Endothelial cell of umbilical vein (primary cell): ENCODE measurements around the gene CALHM5. TPM values are rescaled to one million over a fixed set of nuclear protein-coding genes. Genes with fewer than 3 reads are reported as not detected.

Experiments used
- BruUV-seq: library from RNA; stranded (reverse); fragments of 400-500 nt; replicated peaks from 2 replicates; lab custom pipeline; 2021; lab: Mats Ljungman, UMichigan
- CTCF ChIA-PET: fragments of 300-600, 350-600 bp; sonication (Branson Sonifier 250); formaldehyde crosslinking; loops from one replicate; lab custom pipeline; 2021; ENCODE audit warnings: antibody characterized with exemption, inconsistent platforms; lab: Charles Lee
- POLR2A ChIA-PET: fragments of 300-600, 350-600 bp; sonication (Branson Sonifier 250); formaldehyde crosslinking; loops from one replicate; lab custom pipeline; 2021; ENCODE audit warnings: antibody characterized with exemption, inconsistent platforms; lab: Charles Lee
- DNase-seq: peaks from one replicate; pipeline ENCODE4 v3.0.0-alpha.2; 2011; ENCODE audit warnings: low read depth, low spot score
- FAIRE-seq: peaks from 2 replicates; lab custom pipeline; 2011; peaks lifted over from hg19 to GRCh38; lab: Jason Lieb, UNC
- H2AFZ ChIP-seq: 2 replicates; pipeline ENCODE4 v1.6.0; 2012; ENCODE audit warnings: low read depth, low read length, control low read depth, inconsistent platforms
- H3K27ac ChIP-seq: 2 replicates; pipeline ENCODE4 v1.5.1; 2011; ENCODE audit warnings: low read depth, mild to moderate bottlenecking, control low read depth, low read length, moderate library complexity; ENCODE audit not compliant: insufficient read depth
- H3K27me3 ChIP-seq, 2 experiments: 2 replicates each; pipeline versions ENCODE4 v1.6.0 to v1.6.1; 2011; ENCODE audit warnings: low read length in 2 of 2, mixed read lengths in 1 of 2; ENCODE audit not compliant: control insufficient read depth in 2 of 2, insufficient read depth in 2 of 2
- H3K36me3 ChIP-seq, 2 experiments: 2 replicates in 1 of 2; 3 replicates in 1 of 2; pipeline ENCODE4 v1.5.1; 2011; ENCODE audit warnings: low read length in 2 of 2, mild to moderate bottlenecking in 1 of 2, moderate library complexity in 1 of 2; ENCODE audit not compliant: control insufficient read depth in 2 of 2, insufficient read depth in 2 of 2; ENCODE audit errors: extremely low read depth in 1 of 2
- H3K4me1 ChIP-seq: 3 replicates; pipeline ENCODE4 v1.5.1; 2011; ENCODE audit warnings: mild to moderate bottlenecking, low read length; ENCODE audit not compliant: control insufficient read depth, insufficient read depth; ENCODE audit errors: extremely low read depth
- H3K4me2 ChIP-seq: 2 replicates; pipeline ENCODE4 v1.6.1; 2011; ENCODE audit warnings: low read length, control low read depth, mixed read lengths; ENCODE audit not compliant: insufficient read depth
- H3K4me3 ChIP-seq, 3 experiments: fragments of 200-600 bp in 1 of 3; sonication (generic), shearing (Covaris generic) in 1 of 3; replicated peaks in 1 of 3; 2 replicates each; pipeline ENCODE4 v1.5.1; 2011 to 2016; ENCODE audit warnings: control low read depth in 3 of 3, low read length in 3 of 3, mild to moderate bottlenecking in 2 of 3, inconsistent platforms in 1 of 3, low read depth in 1 of 3, moderate library complexity in 1 of 3; ENCODE audit not compliant: insufficient read depth in 1 of 3
- H3K79me2 ChIP-seq: 2 replicates; pipeline ENCODE4 v1.6.0; 2012; ENCODE audit warnings: low read length, inconsistent platforms; ENCODE audit not compliant: control insufficient read depth, insufficient read depth
- H3K9ac ChIP-seq: replicated peaks from 2 replicates; pipeline ENCODE3; 2011; ENCODE audit warnings: low read length, control low read depth; ENCODE audit not compliant: insufficient read depth; ENCODE audit errors: extremely low read depth
- H3K9me1 ChIP-seq: replicated peaks from 3 replicates; pipeline ENCODE4 v1.6.0; 2011; ENCODE audit warnings: mild to moderate bottlenecking, low read length; ENCODE audit not compliant: control insufficient read depth, insufficient read depth; ENCODE audit errors: extremely low read depth
- H3K9me3 ChIP-seq: replicated peaks from 2 replicates; pipeline ENCODE4 v1.5.1; 2012; ENCODE audit warnings: low read length, inconsistent platforms; ENCODE audit not compliant: control insufficient read depth, insufficient read depth
- H4K20me1 ChIP-seq: replicated peaks from 2 replicates; pipeline ENCODE3; 2011; ENCODE audit warnings: mild to moderate bottlenecking, low read length; ENCODE audit not compliant: control insufficient read depth, insufficient read depth; ENCODE audit errors: extremely low read depth
- CTCF ChIP-seq, 2 donors: IDR thresholded peaks; 1 replicate in 1 of 2; 2 replicates in 1 of 2; pipeline ENCODE4 v1.5.1; 2011; ENCODE audit warnings: low read length in 2 of 2, mild to moderate bottlenecking in 2 of 2, moderate library complexity in 2 of 2, control low read depth in 1 of 2, inconsistent platforms in 1 of 2, low read depth in 1 of 2; ENCODE audit not compliant: insufficient read depth in 1 of 2; ENCODE audit errors: extremely low read depth in 1 of 2
- EZH2 ChIP-seq: IDR thresholded peaks from 2 replicates; pipeline ENCODE4 v1.6.1; 2012; ENCODE audit warnings: borderline replicate concordance, low read depth, mild to moderate bottlenecking, moderate library complexity, low read length, inconsistent platforms; ENCODE audit not compliant: severe bottlenecking
- FOS ChIP-seq: IDR thresholded peaks from 2 replicates; pipeline ENCODE4 v1.6.1; 2011; ENCODE audit warnings: mild to moderate bottlenecking, low read length, moderate library complexity, borderline replicate concordance; ENCODE audit not compliant: insufficient read depth
- GATA2 ChIP-seq: IDR thresholded peaks from 2 replicates; pipeline ENCODE4 v1.7.0; 2011; ENCODE audit warnings: low read depth, mild to moderate bottlenecking, moderate library complexity, mixed read lengths, low read length; ENCODE audit not compliant: insufficient read length, insufficient read depth
- JUN ChIP-seq: IDR thresholded peaks from 2 replicates; pipeline ENCODE4 v1.6.1; 2011; ENCODE audit warnings: borderline replicate concordance, low read depth; ENCODE audit not compliant: insufficient read length, insufficient read depth
- MAX ChIP-seq: IDR thresholded peaks from 2 replicates; pipeline ENCODE4 v1.6.1; 2011; ENCODE audit not compliant: insufficient read depth, insufficient read length
- MYC ChIP-seq: IDR thresholded peaks from one replicate; pipeline ENCODE4 v1.6.1; 2011; ENCODE audit warnings: mild to moderate bottlenecking, low read depth, low read length
- POLR2A ChIP-seq: IDR thresholded peaks from 2 replicates; pipeline ENCODE4 v1.6.1; 2012; ENCODE audit warnings: low read depth, mild to moderate bottlenecking, control low read depth, low read length
- POLR2AphosphoS5 ChIP-seq: IDR thresholded peaks from 2 replicates; pipeline ENCODE4 v1.6.1; 2012; ENCODE audit warnings: low read depth, mild to moderate bottlenecking, control low read depth, low read length, moderate library complexity; ENCODE audit not compliant: insufficient read depth
- dilution Hi-C: fragments of 300-500 bp; cut with MboI; formaldehyde crosslinking; loops from one replicate; pipeline ENCODE4 v1.15.0; 2019; ENCODE audit warnings: low sequenced_read_pairs; ENCODE audit not compliant: extremely low pct_ligation_motif_present
- intact Hi-C: fragments of 100-400 bp; cut with micrococcal nuclease; formaldehyde crosslinking; loops from one replicate; pipeline ENCODE4 v1.10.0; 2022
- polyA plus RNA-seq, 4 experiments: library from polyadenylated mRNA; depleted of rRNA in 3 of 4; stranded (reverse) in 3 of 4; unstranded in 1 of 4; fragments of >200 nt; gene quantifications; 2 replicates each; pipeline versions ENCODE4 v1.2.1 to v1.2.3, GENCODE V29; 2011 to 2012; ENCODE audit warnings: missing spikeins in 1 of 4
- total RNA-seq: library from RNA; stranded (reverse); gene quantifications from 2 replicates; pipeline ENCODE4 v1.2.3, GENCODE V29; 2021

Gene CALHM5
- total and polyA plus RNA-seq, 2 donors (not counting 3 experiments of a cell fraction or from before 2014, with no cell fraction given), result 4.5 to 6.6 TPM

GRCh38 chr6:116522896-116523295 lies 11.5 kb downstream of the CALHM5 start:
- ChIA-PET POLR2A (no interaction called here), CTCF (interaction anchor here (1.0 to 5.4 kb wide), 2 partner anchors 11 to 54 kb away, joined by 3 to 44 read pairs; partner anchors contain the start of gene CALHM5)
- no peak overlapping the region for H2AFZ ChIP-seq
- no peak overlapping the region for H3K9ac ChIP-seq
- no peak for DNase-seq
- no peaks in the 10 kb centered on the region for H3K36me3 ChIP-seq
- H3K9me3 ChIP-seq, result no peaks in the 10 kb centered on the region
- no TSS peak for BruUV-seq
- dilution Hi-C loops, result no loop called here
- no peaks in the 10 kb centered on the region for H3K79me2 ChIP-seq
- no peak for TF ChIP-seq JUN
- no peak for TF ChIP-seq POLR2AphosphoS5
- no peak for TF ChIP-seq GATA2
- TF ChIP-seq MYC, result no peak
- TF ChIP-seq MAX, result no peak
- no peak for TF ChIP-seq FOS
- TF ChIP-seq POLR2A, result no peak
- no peak for TF ChIP-seq CTCF (IDR thresholded peaks at IDR 0.05; ENCODE audit: extremely low read depth in 1 of 2, insufficient read depth in 1 of 2, low read depth in 1 of 2, low read length in 2 of 2)
- no peak for TF ChIP-seq EZH2
- H3K4me3 ChIP-seq, result no peak overlapping the region
- no peaks in the 10 kb centered on the region for H3K9me1 ChIP-seq
- no peak overlapping the region for H3K27ac ChIP-seq
- intact Hi-C loops, result no loop called here
- H3K4me1 ChIP-seq, result peaks cover 2% of the 10 kb centered on the region
- FAIRE-seq, result no peak
- H4K20me1 ChIP-seq, result no peaks in the 10 kb centered on the region
- H3K4me2 ChIP-seq, result no peak overlapping the region
- no peaks in the 10 kb centered on the region for H3K27me3 ChIP-seq
